HG03354 (cell line): ENCODE results near the gene PEX26.
"Not testable (repeated sequence)": the region's sequence is repeated elsewhere in the genome, so short reads cannot be mapped to it uniquely, and the experiment has no call there.

Source experiments
- ATAC-seq: cut with Tn5 transposase; IDR thresholded peaks from one replicate; pipeline ENCODE4 v1.9.1; 2021; ENCODE audit warnings: mild to moderate bottlenecking; ENCODE audit not compliant: unreplicated experiment, poor library complexity, severe bottlenecking

PEX26 gene

GRCh38 chr22:18091478-18091877 lies 13.7 kb downstream of the PEX26 start:
- no peak for ATAC-seq

DNA sequence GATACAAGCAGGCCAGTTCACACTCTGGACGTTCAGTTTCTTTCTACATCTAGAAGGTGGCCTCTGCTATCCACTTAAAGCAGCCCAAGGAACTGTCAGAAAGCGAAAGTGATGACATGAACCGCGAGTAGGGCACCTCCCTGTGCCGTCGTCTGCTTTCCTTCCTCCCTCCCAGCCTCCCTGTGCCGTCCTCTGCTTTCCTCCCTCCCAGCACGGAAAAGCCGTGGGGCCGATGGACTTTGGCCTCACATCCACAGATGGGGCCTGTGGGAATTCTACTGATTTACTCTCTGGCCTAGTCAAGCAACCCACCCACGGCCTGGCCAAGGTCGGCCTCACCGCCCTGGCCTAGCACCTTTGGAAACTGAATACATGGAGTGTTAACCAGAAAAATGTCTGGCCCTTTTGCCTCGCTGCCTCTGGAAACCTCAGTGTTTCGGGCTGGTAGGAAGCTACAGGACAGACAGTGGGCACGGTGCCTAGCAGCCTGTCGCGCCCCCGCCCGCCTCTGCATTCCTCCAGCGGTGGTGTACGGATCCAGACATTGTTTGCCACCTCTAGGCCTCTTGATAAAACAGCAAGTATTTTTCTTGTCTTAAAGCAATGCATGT lies 14.2 kb downstream of the PEX26 start:
- ATAC-seq: no peak

- ATAC-seq: no peak
These were observed 15.9 kb downstream of the PEX26 start for GRCh38 chr22:18093661-18094060.

- ATAC-seq: no peak
These were observed 17.5 kb downstream of the PEX26 start for GRCh38 chr22:18095101-18095805.

DNA sequence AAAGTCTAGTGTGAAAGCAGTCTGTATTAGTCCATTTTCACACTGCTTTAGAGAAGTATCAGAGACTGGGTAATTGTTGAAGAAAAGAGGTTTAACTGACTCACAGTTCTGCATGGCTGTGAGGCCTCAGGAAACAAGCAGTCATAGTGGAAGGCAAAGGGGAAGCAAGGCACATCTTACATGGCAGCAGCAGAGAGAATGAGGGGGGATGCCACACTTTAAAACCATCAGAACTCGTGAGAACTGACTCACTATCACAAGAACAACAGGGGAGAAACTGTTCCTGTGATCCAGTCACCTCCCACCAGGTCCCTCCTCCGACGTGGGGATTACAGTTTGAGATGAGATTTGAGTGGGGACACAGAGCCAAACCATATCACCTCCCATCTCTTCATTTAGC lies 19.0 kb downstream of the PEX26 start:
- ATAC-seq: no peak

DNA sequence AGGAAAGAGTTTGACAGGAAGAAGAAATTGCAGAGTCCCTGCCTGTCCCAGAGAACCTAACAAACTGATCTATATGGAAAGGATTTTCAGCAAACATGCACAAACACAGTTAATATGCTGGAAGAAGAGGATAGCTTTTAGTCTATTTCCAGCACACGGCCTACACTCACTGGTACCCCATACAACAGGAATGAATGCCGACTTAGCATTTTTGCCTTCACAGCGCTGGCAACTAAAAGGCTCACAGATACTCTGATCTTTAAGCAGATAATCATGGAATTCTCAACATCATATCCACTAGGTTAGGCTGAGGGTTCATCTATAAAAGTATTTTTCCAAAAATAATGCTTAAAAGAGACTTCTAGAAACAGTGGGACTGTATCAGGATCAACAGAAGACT lies 23.0 kb downstream of the PEX26 start:
- no peak for ATAC-seq

DNA sequence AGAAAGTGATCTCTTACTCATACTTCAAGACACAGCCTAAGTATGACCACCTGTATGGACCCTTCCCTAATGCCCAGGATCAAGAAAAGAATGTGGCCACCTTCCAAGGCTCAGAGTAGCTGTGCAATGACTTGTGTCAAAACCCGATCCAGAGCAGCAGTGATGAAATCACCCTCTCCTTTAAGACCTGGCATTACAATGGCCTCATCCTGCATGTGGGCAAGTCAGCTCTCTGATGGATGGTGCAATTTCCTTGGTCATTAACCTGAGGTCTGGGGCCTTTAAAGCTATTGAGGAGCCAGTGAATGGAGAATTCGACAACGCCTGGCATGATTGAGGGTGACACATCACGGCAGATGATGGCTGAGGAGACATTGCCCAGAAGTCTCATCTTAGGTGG lies 23.7 kb downstream of the PEX26 start:
- ATAC-seq: no peak

DNA sequence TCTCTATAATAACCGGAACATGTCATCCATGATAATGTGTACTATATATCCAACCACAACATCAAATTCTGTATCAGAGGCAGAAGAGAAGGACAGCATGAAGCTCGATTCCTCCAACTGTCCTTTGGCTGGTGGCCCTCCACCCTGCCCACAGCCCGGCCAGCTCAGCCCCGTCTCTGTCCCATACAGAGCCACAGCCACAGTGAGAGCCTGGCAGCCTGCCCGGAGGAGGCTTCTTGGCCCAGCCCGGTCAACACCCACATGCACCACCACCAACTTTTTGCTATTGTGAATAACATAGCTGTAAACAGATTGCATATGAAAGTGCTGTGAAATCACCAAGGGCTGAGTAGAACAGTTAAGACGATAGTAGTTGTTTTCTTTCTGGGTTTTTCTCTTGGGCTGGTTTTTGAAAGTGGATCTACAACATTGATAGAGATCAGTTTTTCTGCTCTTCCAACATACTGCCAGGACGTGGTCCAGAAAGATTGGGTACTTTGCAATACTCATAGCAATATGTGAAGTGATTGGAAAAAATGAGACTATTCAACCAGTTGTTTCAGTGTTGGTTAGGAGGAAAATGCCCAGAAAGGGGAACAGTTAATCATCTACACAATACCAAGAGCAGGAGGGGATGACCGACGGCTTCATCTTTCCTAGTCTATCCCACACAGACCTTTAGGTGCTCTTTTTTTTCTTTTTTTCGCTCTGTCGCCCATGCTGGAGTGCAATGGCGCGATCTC lies 25.9 kb downstream of the PEX26 start:
- ATAC-seq: no peak

DNA sequence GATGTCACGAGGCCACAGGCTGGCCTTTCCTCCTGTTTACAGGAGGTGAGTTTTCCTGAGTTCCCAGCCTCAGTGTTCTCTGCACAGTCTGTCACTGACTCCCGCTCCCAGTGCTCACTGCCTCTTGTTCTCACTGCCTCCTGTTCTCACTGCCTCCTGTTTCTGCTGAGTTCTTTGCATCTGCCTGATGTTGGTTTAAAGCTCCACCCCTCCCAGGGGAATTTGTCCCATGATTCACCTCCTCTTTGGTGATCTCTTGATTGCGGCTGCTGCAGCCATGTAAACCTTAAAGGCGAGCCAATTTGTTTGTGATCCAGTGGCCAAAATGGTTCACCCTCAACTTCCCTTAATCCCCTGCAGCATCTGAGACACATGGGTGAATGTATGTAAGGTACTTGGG lies 26.8 kb downstream of the PEX26 start:
- no peak for ATAC-seq

DNA sequence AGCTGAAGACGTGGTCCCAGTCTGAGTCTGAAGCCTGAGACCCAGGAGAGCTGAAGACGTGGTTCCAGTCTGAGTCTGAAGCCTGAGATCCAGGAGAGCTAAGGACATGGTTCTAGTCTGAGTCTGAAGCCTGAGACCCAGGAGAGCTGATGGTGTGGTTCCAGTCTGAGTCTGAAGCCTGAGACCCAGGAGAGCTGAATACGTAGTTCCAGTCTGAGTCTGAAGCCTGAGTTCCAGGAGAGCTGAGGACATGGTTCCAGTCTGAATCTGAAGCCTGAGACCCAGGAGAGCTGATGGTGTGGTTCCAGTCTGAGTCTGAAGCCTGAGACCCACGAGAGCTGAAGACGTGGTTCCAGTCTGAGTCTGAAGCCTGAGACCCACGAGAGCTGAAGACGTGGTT lies 28.2 kb downstream of the PEX26 start:
- not testable (repeated sequence) for ATAC-seq

DNA sequence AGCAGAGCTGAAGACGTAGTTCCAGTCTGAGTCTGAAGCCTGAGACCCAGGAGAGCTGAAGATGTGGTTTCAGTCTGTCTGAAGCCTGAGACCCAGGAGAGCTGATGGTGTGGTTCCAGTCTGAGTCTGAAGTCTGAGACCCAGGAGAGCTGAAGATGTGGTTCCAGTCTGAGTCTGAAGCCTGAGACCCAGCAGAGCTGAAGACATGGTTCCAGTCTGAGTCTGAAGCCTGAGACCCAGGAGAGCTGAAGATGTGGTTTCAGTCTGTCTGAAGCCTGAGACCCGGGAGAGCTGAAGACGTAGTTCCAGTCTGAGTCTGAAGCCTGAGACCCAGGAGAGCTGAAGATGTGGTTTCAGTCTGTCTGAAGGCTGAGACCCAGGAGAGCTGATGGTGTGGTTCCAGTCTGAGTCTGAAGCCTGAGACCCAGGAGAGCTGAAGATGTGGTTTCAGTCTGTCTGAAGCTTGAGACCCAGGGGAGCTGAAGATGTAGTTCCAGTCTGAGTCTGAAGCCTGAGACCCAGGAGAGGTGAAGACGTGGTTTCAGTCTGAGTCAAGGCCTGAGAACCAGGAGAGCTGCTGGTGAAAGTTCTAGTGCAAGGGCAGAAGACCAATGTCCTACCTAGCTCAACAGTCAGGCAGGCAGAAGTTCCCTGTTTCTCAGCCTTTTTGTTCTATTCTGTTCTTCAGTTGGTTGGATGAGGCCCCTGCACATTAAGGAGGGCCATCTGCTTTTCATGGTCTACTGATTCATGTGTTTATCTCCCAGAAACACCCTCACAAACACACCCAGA lies 29.0 kb downstream of the PEX26 start:
- not testable (repeated sequence) for ATAC-seq

GRCh38 chr22:18108187-18108586 lies 30.4 kb downstream of the PEX26 start:
- ATAC-seq: no peak

GRCh38 chr22:18109410-18110193 lies 31.8 kb downstream of the PEX26 start:
- ATAC-seq: no peak

GRCh38 chr22:18110194-18110953 lies 32.6 kb downstream of the PEX26 start, which contains the start of gene TUBA8:
TUBA8 (plus strand) TSS chr22:18110809; CDS start chr22:18110866, 57 bp downstream.
- ATAC-seq: peak; percentile 61

- ATAC-seq: no peak
These were observed 33.4 kb downstream of the PEX26 start for GRCh38 chr22:18110954-18111758.

DNA sequence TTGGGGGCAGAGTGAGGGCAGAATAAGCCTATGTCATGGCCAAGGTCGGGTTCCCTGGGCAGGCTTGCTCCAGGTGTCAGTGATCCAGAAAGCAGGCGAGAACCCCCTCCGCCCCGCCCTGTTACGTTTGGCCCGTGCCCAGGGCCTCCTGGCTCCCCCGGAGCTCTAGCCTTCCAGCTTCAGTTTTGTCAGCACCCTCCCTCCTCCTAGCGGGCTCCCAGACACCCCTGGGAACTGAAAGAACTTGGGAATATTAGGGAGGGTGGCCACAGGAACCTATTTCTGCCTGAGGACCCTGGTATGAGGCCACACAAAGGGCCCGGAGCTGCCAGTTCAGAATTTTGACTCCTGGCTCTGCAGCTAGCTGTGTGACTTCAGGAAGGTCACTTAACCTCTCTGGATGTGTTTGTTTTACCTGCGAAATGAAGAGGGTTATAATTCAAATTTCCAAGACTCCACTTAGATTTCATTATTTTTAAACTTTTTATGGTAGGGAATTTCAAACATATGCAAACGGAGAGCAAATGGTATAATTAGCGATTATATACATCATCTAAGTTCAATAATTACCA lies 34.1 kb downstream of the PEX26 start:
- ATAC-seq: no peak

GRCh38 chr22:18112440-18112839 lies 34.6 kb downstream of the PEX26 start:
- no peak for ATAC-seq
